ENCODE results near the gene TSPAN15. TPM values are rescaled to one million over a fixed set of nuclear protein-coding genes. Genes with fewer than 3 reads are reported as not detected.

The TSPAN15 gene
- total RNA-seq, 1 experiment from 2014 or later: 7.7 TPM

- Mint-ChIP-seq H3K9me3 (no peaks in the 10 kb centered on the region), H3K4me1 (peaks cover 3 to 4% of the 10 kb centered on the region in 2 experiments; a peak in 3 of 4 replicates), H3K4me3 (no peak overlapping the region), H3K27ac (peak overlapping the region in 1 of 3 experiments; percentile 81; a peak in 1 of 7 replicates), H3K27me3 (ENCODE audit: low read depth) (peaks cover 2% of the 10 kb centered on the region; the same call in 1 of the 2 replicates), H3K36me3 (ENCODE audit: insufficient read depth in 1 of 3, low read depth in 3 of 3) (no peaks in the 10 kb centered on the region)
- no peak overlapping the region for H4K5ac ChIP-seq (ENCODE audit: insufficient read length, low read depth, low read length)
- no peak overlapping the region for H2BK20ac ChIP-seq (ENCODE audit: low read depth, low read length, poor library complexity, severe bottlenecking)
- H3T11ph ChIP-seq (ENCODE audit: low read length): no peak overlapping the region
- H3K23me2 ChIP-seq (ENCODE audit: insufficient read length, low read depth, low read length, poor library complexity, severe bottlenecking): no peaks in the 10 kb centered on the region
- no peak overlapping the region for H3K4me2 ChIP-seq (ENCODE audit: insufficient read depth, insufficient read length, low read length)
- H3K27me3 ChIP-seq (ENCODE audit: insufficient read depth, low read length): no peaks in the 10 kb centered on the region
- H3K79me1 ChIP-seq (ENCODE audit: insufficient read depth, low read depth, low read length, poor library complexity, severe bottlenecking): no peaks in the 10 kb centered on the region
- H4K20me1 ChIP-seq (ENCODE audit: control insufficient read depth, insufficient read depth, insufficient read length): no peaks in the 10 kb centered on the region
- H3K9ac ChIP-seq (ENCODE audit: extremely low read depth, insufficient read length, low read length): no peak overlapping the region
- no peak overlapping the region for H2BK120ac ChIP-seq (ENCODE audit: low read depth, low read length, poor library complexity, severe bottlenecking)
- TF ChIP-seq CTCF (conservative IDR thresholded peaks at IDR 0.05): no peak
- WGBS (ENCODE audit: extremely low coverage, insufficient read length, low lambda C conversion rate): no CpG with 5 or more reads among the region's 12 CpGs
- no peak overlapping the region for H3K27ac ChIP-seq (ENCODE audit: insufficient read length, low read depth, low read length)
- H3K9me3 ChIP-seq (ENCODE audit: control insufficient read depth, low read depth, low read length): no peaks in the 10 kb centered on the region
- no peak overlapping the region for H2BK15ac ChIP-seq (ENCODE audit: low read depth, low read length)
- H3K4me1 ChIP-seq (ENCODE audit: insufficient read depth, low read length): no peaks in the 10 kb centered on the region
- H3K4ac ChIP-seq (ENCODE audit: low read depth, low read length): no peak overlapping the region
- no peak overlapping the region; the same call in 1 of the 2 replicates for H3K14ac ChIP-seq (ENCODE audit: insufficient read depth, low read length)
- no peak overlapping the region for H2BK12ac ChIP-seq (ENCODE audit: insufficient read length, low read depth, low read length)
- peak; percentile 2 for DNase-seq
- no peaks in the 10 kb centered on the region for H3K79me2 ChIP-seq (ENCODE audit: insufficient read depth, low read length)
- H3K23ac ChIP-seq (ENCODE audit: insufficient read length, low read depth, low read length): no peak overlapping the region
- H2AFZ ChIP-seq (ENCODE audit: low read length): no peak overlapping the region
- no peak overlapping the region for H4K8ac ChIP-seq (replicated peaks; ENCODE audit: insufficient read length, low read depth, low read length)
- H3K56ac ChIP-seq (ENCODE audit: insufficient read length, low read depth, low read length): no peak overlapping the region
- H4K91ac ChIP-seq (ENCODE audit: insufficient read length, low read depth, low read length): no peak overlapping the region
- no peak overlapping the region for H3K18ac ChIP-seq (ENCODE audit: insufficient read length, low read depth, low read length)
- no peak overlapping the region for H2BK5ac ChIP-seq (ENCODE audit: insufficient read length, low read length)
- no peak overlapping the region for H2AK5ac ChIP-seq (ENCODE audit: insufficient read length, low read length)
Observed at GRCh38 chr10:69500864-69501468, 49.7 kb downstream of the TSPAN15 start.

Measured in H9 (cell line).